ENCODE measurements around the gene AUNIP.
A peak's percentile ranks its signal among the peaks of the same experiment; 100 is the strongest.

Gene AUNIP

DNA sequence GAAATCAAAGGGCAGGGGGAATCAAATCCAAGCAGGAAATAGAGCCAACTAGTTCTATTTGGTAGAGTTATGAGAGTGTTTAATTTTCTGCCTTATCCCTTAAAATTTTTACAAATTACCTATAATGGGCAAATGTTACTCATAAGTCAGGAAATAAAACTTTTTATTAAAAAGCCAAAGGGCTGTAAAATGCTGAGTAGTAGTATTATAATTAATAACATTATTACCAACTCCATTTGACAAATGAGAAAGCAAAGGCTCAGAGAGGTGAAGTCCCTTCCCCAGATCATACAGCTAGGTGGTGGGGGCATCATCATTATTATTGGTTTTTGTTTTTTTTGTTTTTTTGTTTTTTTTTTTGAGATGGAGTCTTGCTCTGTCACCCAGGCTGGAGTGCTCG, 55.9 kb downstream of the AUNIP start:
- TF ChIP-seq, protein P1, sequence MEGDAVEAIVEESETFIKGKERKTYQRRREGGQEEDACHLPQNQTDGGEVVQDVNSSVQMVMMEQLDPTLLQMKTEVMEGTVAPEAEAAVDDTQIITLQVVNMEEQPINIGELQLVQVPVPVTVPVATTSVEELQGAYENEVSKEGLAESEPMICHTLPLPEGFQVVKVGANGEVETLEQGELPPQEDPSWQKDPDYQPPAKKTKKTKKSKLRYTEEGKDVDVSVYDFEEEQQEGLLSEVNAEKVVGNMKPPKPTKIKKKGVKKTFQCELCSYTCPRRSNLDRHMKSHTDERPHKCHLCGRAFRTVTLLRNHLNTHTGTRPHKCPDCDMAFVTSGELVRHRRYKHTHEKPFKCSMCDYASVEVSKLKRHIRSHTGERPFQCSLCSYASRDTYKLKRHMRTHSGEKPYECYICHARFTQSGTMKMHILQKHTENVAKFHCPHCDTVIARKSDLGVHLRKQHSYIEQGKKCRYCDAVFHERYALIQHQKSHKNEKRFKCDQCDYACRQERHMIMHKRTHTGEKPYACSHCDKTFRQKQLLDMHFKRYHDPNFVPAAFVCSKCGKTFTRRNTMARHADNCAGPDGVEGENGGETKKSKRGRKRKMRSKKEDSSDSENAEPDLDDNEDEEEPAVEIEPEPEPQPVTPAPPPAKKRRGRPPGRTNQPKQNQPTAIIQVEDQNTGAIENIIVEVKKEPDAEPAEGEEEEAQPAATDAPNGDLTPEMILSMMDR (IDR thresholded peaks at IDR 0.05; ENCODE audit: low read length) = no peak
- TF ChIP-seq EZH2 (optimal IDR thresholded peaks at IDR 0.05; ENCODE audit: low read depth, low read length) (no peak), EZH2phosphoT487 (IDR thresholded peaks at IDR 0.05; ENCODE audit: low read length) (no peak)
- Histone ChIP-seq H3K36me3 (replicated peaks; ENCODE audit: insufficient read depth, low read length) (no peaks in the 10 kb centered on the region), H3K4me2 (ENCODE audit: low read depth, low read length) (no peak overlapping the region), H3F3A (ENCODE audit: insufficient read depth, low read length) (no peaks in the 10 kb centered on the region; the same call in 1 of the 2 replicates), H3K27ac (ENCODE audit: low read length) (no peak overlapping the region), H3K79me2 (ENCODE audit: low read length) (no peaks in the 10 kb centered on the region), H4K20me1 (ENCODE audit: insufficient read depth, low read length) (no peaks in the 10 kb centered on the region), H2AFZ (ENCODE audit: low read length) (no peak overlapping the region), H3K4me1 (ENCODE audit: low read length) (peaks cover 15% of the 10 kb centered on the region), H3K27me3 (replicated peaks; ENCODE audit: insufficient read depth, low read length) (no peaks in the 10 kb centered on the region), H3K9me3 (replicated peaks; ENCODE audit: insufficient read depth, low read length) (no peaks in the 10 kb centered on the region), H3K4me3 (ENCODE audit: low read length) (no peak overlapping the region), H3K9me2 (replicated peaks; ENCODE audit: insufficient read depth, low read length) (no peaks in the 10 kb centered on the region), H3K9ac (ENCODE audit: low read length) (no peak overlapping the region)
- no peak for DNase-seq

DNA sequence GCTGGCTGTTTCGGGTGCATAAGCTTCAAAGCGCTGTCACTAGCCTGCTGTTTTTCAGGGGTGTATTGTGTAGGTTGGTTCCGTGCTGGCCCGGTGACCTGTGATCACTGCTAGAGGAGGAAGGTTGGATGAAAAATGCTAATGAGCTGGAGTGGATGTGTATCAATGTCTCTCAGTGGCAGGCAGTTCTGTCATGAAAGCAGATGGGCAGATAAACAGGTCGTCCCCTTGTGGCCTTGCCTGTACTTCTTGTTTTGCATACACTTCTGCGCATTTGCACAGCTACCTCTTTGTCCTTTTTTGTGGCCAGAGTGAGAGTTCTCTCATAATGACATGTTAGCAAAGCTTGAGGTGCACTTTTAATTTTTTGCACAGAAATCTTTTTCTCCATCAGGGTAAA, 56.3 kb downstream of the AUNIP start:
- Histone ChIP-seq H4K20me1 (ENCODE audit: insufficient read depth, low read length) (no peaks in the 10 kb centered on the region), H3K9me3 (replicated peaks; ENCODE audit: insufficient read depth, low read length) (no peaks in the 10 kb centered on the region), H3K4me3 (ENCODE audit: low read length) (no peak overlapping the region), H3K27ac (ENCODE audit: low read length) (no peak overlapping the region), H3K36me3 (replicated peaks; ENCODE audit: insufficient read depth, low read length) (no peaks in the 10 kb centered on the region), H3K27me3 (replicated peaks; ENCODE audit: insufficient read depth, low read length) (no peaks in the 10 kb centered on the region), H3K9me2 (replicated peaks; ENCODE audit: insufficient read depth, low read length) (no peaks in the 10 kb centered on the region), H3K4me1 (ENCODE audit: low read length) (peaks cover 15% of the 10 kb centered on the region), H3K4me2 (ENCODE audit: low read depth, low read length) (no peak overlapping the region), H2AFZ (ENCODE audit: low read length) (no peak overlapping the region), H3K9ac (ENCODE audit: low read length) (no peak overlapping the region), H3K79me2 (ENCODE audit: low read length) (no peaks in the 10 kb centered on the region), H3F3A (ENCODE audit: insufficient read depth, low read length) (no peaks in the 10 kb centered on the region; the same call in 1 of the 2 replicates)
- peak; percentile 66 for DNase-seq
- no peak for TF ChIP-seq EZH2 (optimal IDR thresholded peaks at IDR 0.05; ENCODE audit: low read depth, low read length)
- TF ChIP-seq, protein P1 (IDR thresholded peaks at IDR 0.05; ENCODE audit: low read length) = no peak
- TF ChIP-seq EZH2phosphoT487 (IDR thresholded peaks at IDR 0.05; ENCODE audit: low read length) = no peak

DNA sequence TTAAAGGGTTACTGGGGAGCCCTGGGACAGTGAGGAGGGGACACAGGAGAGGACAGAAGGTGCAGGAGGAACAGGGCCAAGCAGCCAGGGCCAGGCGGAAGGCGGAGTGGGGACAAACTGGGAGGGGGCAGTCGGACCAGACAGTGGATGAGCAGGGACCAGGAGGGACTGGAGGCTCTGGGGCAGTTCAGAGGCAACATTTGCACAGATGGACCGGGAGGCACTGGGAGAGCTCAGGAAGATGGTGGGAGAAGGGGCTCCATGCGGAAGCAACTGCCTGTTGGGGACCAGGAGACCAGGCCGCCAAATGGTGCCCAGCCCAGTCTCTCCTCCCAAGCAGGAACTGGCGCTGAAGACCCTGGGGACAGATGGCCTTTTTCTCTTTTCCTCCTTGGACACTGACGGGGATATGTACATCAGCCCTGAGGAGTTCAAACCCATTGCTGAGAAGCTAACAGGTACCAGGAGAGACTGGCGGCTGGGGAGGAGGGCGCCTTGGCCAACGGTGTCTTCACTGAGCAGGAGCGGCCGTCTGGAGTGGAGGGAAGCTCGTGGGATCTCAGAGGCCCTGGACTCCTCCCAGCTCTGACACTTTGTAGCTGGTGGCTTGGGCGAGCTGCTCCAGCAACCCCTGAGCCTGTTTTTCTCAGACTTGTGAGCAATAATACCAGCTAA, 58.4 kb downstream of the AUNIP start:
- H3K9ac ChIP-seq (ENCODE audit: low read length) = peak overlapping the region; percentile 45; the same call in 1 of the 2 replicates
- DNase-seq = no peak
- H3K36me3 ChIP-seq (replicated peaks; ENCODE audit: insufficient read depth, low read length) = no peaks in the 10 kb centered on the region
- H3K4me1 ChIP-seq (ENCODE audit: low read length) = peaks cover 18% of the 10 kb centered on the region
- H3K79me2 ChIP-seq (ENCODE audit: low read length) = no peaks in the 10 kb centered on the region
- TF ChIP-seq, protein P1 (IDR thresholded peaks at IDR 0.05; ENCODE audit: low read length) = no peak
- TF ChIP-seq EZH2phosphoT487 (IDR thresholded peaks at IDR 0.05; ENCODE audit: low read length) (no peak), EZH2 (optimal IDR thresholded peaks at IDR 0.05; ENCODE audit: low read depth, low read length) (no peak)
- H3F3A ChIP-seq (ENCODE audit: insufficient read depth, low read length) = no peaks in the 10 kb centered on the region; the same call in 1 of the 2 replicates
- H4K20me1 ChIP-seq (ENCODE audit: insufficient read depth, low read length) = no peaks in the 10 kb centered on the region
- peak overlapping the region; percentile 90; the same call in 1 of the 2 replicates for H3K4me2 ChIP-seq (ENCODE audit: low read depth, low read length)
- no peaks in the 10 kb centered on the region for H3K27me3 ChIP-seq (replicated peaks; ENCODE audit: insufficient read depth, low read length)
- peak overlapping the region; percentile 56 for H3K4me3 ChIP-seq (ENCODE audit: low read length)
- H3K9me3 ChIP-seq (replicated peaks; ENCODE audit: insufficient read depth, low read length) = no peaks in the 10 kb centered on the region
- peak overlapping the region; percentile 43; the same call in 1 of the 2 replicates for H2AFZ ChIP-seq (ENCODE audit: low read length)
- H3K9me2 ChIP-seq (replicated peaks; ENCODE audit: insufficient read depth, low read length) = no peaks in the 10 kb centered on the region
- H3K27ac ChIP-seq (ENCODE audit: low read length) = no peak overlapping the region
